ENCODE measurements around the gene CCL26. TPM values are rescaled to one million over a fixed set of nuclear protein-coding genes. Genes with fewer than 3 reads are reported as not detected.
A peak's percentile ranks its signal among the peaks of the same experiment; 100 is the strongest.
"Not testable (repeated sequence)": the region's sequence is repeated elsewhere in the genome, so short reads cannot be mapped to it uniquely, and the experiment has no call there.

CCL26 gene
- total and polyA plus RNA-seq, 2 experiments from 2014 or later: not detected

DNA sequence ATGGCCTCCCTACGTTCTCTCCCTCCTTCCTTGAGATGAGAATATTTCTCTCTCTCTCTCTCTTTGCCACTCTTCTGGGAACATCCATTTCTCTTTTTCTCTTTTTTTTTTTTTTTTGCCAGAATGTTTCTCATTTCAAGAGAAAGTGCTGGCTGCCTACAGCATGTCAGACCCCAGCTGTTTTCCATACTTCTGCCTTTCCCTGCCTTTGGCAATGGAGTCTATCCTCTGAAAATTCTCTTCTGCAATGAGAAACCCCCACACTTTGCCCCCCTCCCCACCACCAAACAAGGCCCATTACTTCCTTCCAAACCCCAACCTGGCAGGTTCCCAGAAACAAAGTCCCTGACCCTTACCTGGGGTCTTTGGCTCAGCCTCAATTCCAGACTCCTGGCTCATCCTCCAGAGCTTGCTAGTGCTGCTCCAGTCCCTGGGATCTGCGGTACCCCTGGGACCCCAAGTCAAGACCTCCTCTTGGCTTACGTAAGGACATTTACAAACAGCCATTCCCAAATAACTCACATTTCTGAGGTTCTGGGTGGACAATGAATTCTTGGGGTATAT is 17.4 kb upstream of the CCL26 start:
- no peaks in the 10 kb centered on the region for H3K4me1 ChIP-seq (ENCODE audit: low read depth)
- DNase-seq (ENCODE audit: low read depth in 1 of 2, low spot score in 1 of 2): no peak
- no peaks in the 10 kb centered on the region for H3K9me3 ChIP-seq (ENCODE audit: low read depth)
- no peaks in the 10 kb centered on the region for H3K27me3 ChIP-seq
- no peak overlapping the region for H3K27ac ChIP-seq
- TF ChIP-seq, protein P1, sequence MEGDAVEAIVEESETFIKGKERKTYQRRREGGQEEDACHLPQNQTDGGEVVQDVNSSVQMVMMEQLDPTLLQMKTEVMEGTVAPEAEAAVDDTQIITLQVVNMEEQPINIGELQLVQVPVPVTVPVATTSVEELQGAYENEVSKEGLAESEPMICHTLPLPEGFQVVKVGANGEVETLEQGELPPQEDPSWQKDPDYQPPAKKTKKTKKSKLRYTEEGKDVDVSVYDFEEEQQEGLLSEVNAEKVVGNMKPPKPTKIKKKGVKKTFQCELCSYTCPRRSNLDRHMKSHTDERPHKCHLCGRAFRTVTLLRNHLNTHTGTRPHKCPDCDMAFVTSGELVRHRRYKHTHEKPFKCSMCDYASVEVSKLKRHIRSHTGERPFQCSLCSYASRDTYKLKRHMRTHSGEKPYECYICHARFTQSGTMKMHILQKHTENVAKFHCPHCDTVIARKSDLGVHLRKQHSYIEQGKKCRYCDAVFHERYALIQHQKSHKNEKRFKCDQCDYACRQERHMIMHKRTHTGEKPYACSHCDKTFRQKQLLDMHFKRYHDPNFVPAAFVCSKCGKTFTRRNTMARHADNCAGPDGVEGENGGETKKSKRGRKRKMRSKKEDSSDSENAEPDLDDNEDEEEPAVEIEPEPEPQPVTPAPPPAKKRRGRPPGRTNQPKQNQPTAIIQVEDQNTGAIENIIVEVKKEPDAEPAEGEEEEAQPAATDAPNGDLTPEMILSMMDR (IDR thresholded peaks at IDR 0.05; ENCODE audit: low read depth, low read length): no peak
- no peaks in the 10 kb centered on the region for H3K36me3 ChIP-seq
- no peak overlapping the region for H3K4me3 ChIP-seq

DNA sequence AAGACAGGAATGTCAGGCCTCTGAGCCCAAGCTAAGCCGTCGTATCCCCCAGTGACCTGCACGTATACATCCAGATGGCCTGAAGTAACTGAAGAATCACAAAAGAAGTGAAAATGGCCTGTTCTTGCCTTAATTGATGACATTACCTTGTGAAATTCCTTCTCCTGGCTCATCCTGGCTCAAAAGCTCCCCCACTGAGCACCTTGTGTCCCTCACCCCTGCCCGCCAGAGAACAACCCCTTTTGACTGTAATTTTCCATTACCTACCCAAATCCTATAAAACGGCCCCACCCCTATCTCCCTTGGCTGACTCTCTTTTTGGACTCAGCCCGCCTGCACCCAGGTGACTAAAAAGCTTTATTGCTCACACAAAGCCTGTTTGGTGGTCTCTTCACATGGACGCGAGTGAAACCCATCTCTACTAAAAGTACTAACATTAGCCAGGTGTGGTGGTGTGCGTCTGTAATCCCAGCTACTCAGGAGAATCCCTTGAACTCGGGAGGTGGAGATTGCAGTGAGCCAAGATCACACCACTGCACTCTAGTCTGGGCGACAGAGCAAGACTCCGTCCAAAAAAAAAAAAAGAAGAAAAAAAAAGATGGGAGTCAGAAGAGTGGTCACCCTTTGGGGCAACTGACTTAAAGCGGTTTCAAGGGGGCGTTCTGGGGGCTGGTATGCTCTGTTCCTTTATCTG is 16.3 kb upstream of the CCL26 start:
- H3K4me1 ChIP-seq (ENCODE audit: low read depth); H3K27me3 ChIP-seq; DNase-seq (ENCODE audit: low read depth in 1 of 2, low spot score in 1 of 2); H3K4me3 ChIP-seq; H3K27ac ChIP-seq; H3K36me3 ChIP-seq; H3K9me3 ChIP-seq (ENCODE audit: low read depth): not testable (repeated sequence)

DNA sequence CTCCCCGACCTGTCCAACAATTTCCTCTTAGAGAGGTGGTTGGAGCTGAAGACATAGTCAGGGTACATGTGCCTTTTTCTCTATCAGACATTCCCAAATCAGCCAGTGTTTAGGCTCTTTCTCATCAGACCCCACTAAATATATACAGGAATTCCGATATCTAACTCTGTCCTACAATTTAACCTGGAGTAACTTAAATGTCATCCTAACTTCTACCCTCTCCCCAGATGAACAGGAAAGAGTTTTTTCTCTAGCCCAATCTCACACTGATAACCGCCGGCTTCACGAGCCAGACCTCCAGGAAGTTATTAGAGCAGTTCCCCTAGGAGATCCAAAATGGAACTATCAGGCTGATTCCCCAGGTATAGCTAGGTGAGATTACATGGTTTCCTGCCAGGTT is 11.0 kb upstream of the CCL26 start:
- not testable (repeated sequence) for H3K27ac ChIP-seq; H3K4me1 ChIP-seq (ENCODE audit: low read depth); H3K36me3 ChIP-seq; H3K27me3 ChIP-seq; DNase-seq (ENCODE audit: low read depth in 1 of 2, low spot score in 1 of 2); H3K9me3 ChIP-seq (ENCODE audit: low read depth); H3K4me3 ChIP-seq

DNA sequence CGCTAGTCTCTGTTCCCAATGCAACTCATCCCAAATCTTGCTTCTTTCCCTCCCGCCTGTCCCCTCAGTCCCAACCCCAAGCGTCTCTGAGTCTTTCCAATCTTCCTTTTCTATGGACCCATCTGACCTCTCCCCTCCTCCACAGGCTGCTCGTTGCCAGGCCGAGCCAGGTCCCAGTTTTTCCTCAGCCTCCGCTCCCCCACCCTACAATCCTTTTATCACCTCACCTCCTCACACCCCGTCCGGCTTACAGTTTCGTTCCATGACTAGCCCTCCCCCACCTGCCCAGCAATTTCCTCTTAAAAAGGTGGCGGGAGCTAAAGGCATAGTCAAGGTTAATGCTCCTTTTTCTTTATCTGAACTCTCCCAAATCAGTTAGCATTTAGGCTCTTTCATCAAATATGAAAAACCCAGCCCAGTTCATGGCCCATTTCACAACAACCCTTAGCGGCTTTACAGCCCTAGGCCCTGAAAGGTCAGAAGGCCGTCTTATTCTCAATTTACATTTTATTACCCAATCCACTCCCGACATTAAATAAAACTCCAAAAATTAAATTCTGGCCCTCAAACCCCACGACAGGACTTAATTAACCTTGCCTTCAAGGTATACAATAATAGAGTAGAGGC is 8.7 kb upstream of the CCL26 start:
- H3K9me3 ChIP-seq (ENCODE audit: low read depth); DNase-seq (ENCODE audit: low read depth in 1 of 2, low spot score in 1 of 2); H3K4me3 ChIP-seq; H3K27ac ChIP-seq; H3K36me3 ChIP-seq; H3K4me1 ChIP-seq (ENCODE audit: low read depth); H3K27me3 ChIP-seq: not testable (repeated sequence)

DNA sequence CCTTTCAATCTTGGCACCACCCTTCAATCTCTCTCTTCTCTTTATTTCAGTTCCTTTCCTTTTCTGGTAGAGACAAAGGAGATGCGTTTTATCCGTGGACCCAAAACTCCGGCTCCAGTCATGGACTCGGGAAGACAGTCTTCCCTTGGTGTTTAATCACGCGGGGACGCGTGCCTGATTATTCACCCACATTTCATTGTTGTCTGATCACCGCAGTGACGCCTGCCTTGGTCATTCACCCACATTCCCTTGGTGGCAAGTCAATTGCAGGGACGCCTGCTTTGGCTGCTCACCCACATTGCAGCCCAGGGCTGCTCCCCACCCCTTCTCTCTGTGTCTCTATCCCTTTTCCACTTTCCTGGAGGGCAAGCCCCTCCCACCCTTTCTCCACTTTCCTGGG is 7.5 kb upstream of the CCL26 start:
- DNase-seq (ENCODE audit: low read depth in 1 of 2, low spot score in 1 of 2); H3K36me3 ChIP-seq; H3K4me3 ChIP-seq; H3K4me1 ChIP-seq (ENCODE audit: low read depth); H3K27me3 ChIP-seq; H3K27ac ChIP-seq; H3K9me3 ChIP-seq (ENCODE audit: low read depth): not testable (repeated sequence)

DNA sequence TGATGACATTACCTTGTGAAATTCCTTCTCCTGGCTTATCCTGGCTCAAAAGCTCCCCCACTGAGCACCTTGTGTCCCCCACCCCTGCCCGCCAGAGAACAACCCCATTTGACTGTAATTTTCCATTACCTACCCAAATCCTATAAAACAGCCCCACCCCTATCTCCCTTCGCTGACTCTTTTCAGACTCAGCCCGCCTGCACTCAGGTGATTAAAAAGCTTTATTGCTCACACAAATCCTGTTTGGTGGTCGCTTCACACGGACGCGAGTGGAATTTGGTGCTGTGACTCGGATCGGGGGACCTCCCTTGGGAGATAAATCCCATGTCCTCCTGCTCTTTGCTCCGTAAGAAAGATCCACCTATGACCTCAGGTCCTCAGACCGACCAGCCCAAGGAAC is 7.0 kb upstream of the CCL26 start:
- not testable (repeated sequence) for H3K9me3 ChIP-seq (ENCODE audit: low read depth); H3K4me3 ChIP-seq; H3K27ac ChIP-seq; H3K27me3 ChIP-seq; H3K4me1 ChIP-seq (ENCODE audit: low read depth); H3K36me3 ChIP-seq; DNase-seq (ENCODE audit: low read depth in 1 of 2, low spot score in 1 of 2)

DNA sequence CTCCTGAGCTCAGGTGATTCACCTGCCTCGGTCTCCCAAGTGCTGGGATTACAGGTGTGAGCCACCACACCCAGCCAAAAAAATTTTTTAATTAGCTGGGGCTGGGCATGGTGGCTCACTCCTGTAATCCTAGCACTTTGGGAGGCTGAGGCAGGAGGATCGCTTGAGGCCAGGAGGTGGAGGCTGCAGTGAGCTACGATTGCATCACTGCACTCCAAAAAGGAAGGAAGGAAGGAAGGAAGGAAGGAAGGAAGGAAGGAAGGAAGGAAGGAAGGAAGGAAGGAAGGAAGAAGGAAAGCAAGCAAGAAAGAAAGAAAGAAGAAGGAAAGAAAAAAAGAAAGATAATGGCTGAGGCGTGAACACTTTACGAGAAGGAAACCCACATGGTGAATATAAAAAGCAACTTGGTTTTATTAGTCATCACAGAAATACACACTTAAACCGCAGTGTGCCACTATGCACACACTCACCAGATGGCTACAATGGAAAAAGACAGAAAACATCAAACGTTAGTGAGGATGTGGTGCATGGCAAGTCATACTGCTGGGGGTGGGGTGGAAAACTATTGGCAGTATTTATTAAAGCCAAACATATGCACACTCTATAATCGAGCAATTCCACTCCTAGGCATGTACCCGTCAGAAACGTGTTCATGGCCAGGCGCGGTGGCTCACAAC is 4.4 kb upstream of the CCL26 start:
- Histone ChIP-seq H3K27me3 (no peaks in the 10 kb centered on the region), H3K27ac (no peak overlapping the region), H3K9me3 (ENCODE audit: low read depth) (no peaks in the 10 kb centered on the region), H3K4me1 (ENCODE audit: low read depth) (no peaks in the 10 kb centered on the region), H3K36me3 (no peaks in the 10 kb centered on the region), H3K4me3 (no peak overlapping the region)
- DNase-seq (ENCODE audit: low read depth in 1 of 2, low spot score in 1 of 2): peak in 1 of 2 donors; percentile 70
- TF ChIP-seq, protein P1 (IDR thresholded peaks at IDR 0.05; ENCODE audit: low read depth, low read length): no peak

DNA sequence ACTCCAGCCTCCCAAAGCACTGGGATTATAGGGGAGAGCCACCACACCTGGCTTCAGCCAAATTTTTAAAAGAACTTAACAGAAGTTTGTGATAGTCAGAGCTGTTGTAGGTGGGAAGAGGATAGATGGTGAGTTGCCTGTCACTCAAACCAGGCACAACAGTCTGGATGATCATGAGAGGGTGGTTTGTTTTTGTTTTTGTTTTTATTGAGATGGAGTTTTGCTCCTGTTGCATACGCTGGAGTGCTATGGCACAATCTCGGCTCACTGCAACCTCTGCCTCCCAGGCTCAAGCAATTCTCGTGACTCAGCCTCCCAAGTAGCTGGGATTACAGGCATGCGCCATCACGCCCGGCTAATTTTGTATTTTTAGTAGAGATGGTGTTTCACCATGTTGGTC is 1.9 kb upstream of the CCL26 start:
- not testable (repeated sequence) for H3K27me3 ChIP-seq; H3K27ac ChIP-seq; H3K4me3 ChIP-seq; H3K9me3 ChIP-seq (ENCODE audit: low read depth); DNase-seq (ENCODE audit: low read depth in 1 of 2, low spot score in 1 of 2); H3K36me3 ChIP-seq; H3K4me1 ChIP-seq (ENCODE audit: low read depth)
